ENCODE results near the gene PCDHA1.
"Not testable (repeated sequence)": the region's sequence is repeated elsewhere in the genome, so short reads cannot be mapped to it uniquely, and the experiment has no call there.

Gene PCDHA1

GRCh38 chr5:140855772-140856674, 70.1 kb downstream of the PCDHA1 start, which contains the start of gene PCDHA10:
Gene PCDHA10 (plus strand): TSS chr5:140855897. CDS start chr5:140856049, 152 bp downstream.
- no peak for ATAC-seq

GRCh38 chr5:140857177-140857986, 71.4 kb downstream of the PCDHA1 start:
- ATAC-seq: no peak

- no peak for ATAC-seq
Measured at GRCh38 chr5:140857987-140858240, 72.0 kb downstream of the PCDHA1 start.

GRCh38 chr5:140862441-140863295, 76.7 kb downstream of the PCDHA1 start:
- no peak for ATAC-seq

GRCh38 chr5:140868721-140869554, 83.0 kb downstream of the PCDHA1 start, which contains the start of gene PCDHA11:
Gene PCDHA11 (plus strand): TSS chr5:140868957. CDS start chr5:140869104, 147 bp downstream.
- ATAC-seq: no peak

GRCh38 chr5:140869555-140869886, 83.6 kb downstream of the PCDHA1 start:
- no peak for ATAC-seq

GRCh38 chr5:140870221-140871201, 84.6 kb downstream of the PCDHA1 start:
- ATAC-seq: no peak

- no peak for ATAC-seq
Measured at GRCh38 chr5:140875085-140876065, 89.4 kb downstream of the PCDHA1 start, which contains the start of gene PCDHA12. Gene PCDHA12 (plus strand): TSS chr5:140875308. CDS start chr5:140875473, 165 bp downstream.

GRCh38 chr5:140876541-140877261, 90.8 kb downstream of the PCDHA1 start:
- ATAC-seq: not testable (repeated sequence)

- ATAC-seq: no peak
Measured at GRCh38 chr5:140877262-140877581, 91.3 kb downstream of the PCDHA1 start.

GRCh38 chr5:140881889-140882590, 96.1 kb downstream of the PCDHA1 start, which contains the start of gene PCDHA13:
Gene PCDHA13 (plus strand): TSS chr5:140882124. CDS start chr5:140882269, 145 bp downstream.
- no peak for ATAC-seq

- ATAC-seq: no peak
Measured at GRCh38 chr5:140882591-140882899, 96.6 kb downstream of the PCDHA1 start.

GRCh38 chr5:140883373-140883772, 97.4 kb downstream of the PCDHA1 start:
- ATAC-seq: no peak

GRCh38 chr5:140883927-140884697, 98.2 kb downstream of the PCDHA1 start:
- no peak for ATAC-seq

- ATAC-seq: no peak
Measured at GRCh38 chr5:140916325-140916724, 130.4 kb downstream of the PCDHA1 start.

- no peak for ATAC-seq
Measured at GRCh38 chr5:140923601-140924000, 137.7 kb downstream of the PCDHA1 start.

GRCh38 chr5:140925806-140926442, 140.0 kb downstream of the PCDHA1 start, which contains the start of gene PCDHAC1:
Gene PCDHAC1 (plus strand): TSS chr5:140926299. CDS start chr5:140926893, 594 bp downstream.
- ATAC-seq: no peak
